OCI-LY3 (cell line): ENCODE measurements around the gene PSMC5.
"Not testable (repeated sequence)": the region's sequence is repeated elsewhere in the genome, so short reads cannot be mapped to it uniquely, and the experiment has no call there.

Source experiments
- H2AFZ ChIP-seq: fragments of 200-600, 300-600 bp; shearing (Covaris generic); 2 replicates; pipeline ENCODE4 v1.6.0; 2014; ENCODE audit warnings: antibody characterized with exemption, low read depth, low read length
- H3K27ac ChIP-seq: fragments of 200-600, 300-600 bp; sonication (generic); 2 replicates; pipeline ENCODE4 v1.5.1; 2014; ENCODE audit warnings: mild to moderate bottlenecking, low read length, moderate library complexity, mixed read lengths
- H3K27me3 ChIP-seq: fragments of 200-600, 300-600 bp; sonication (generic); 2 replicates; pipeline ENCODE4 v1.6.1; 2014; ENCODE audit warnings: low read depth, low read length, mixed read lengths
- H3K36me3 ChIP-seq: fragments of 200-600, 300-600 bp; sonication (generic); replicated peaks from 2 replicates; pipeline ENCODE3; 2014; ENCODE audit warnings: low read depth, low read length, mixed read lengths
- H3K4me1 ChIP-seq: fragments of 300-600, 200-600 bp; sonication (generic); 2 replicates; pipeline ENCODE4 v1.6.1; 2014; ENCODE audit warnings: low read length, mixed read lengths
- H3K4me2 ChIP-seq: fragments of 200-600, 300-600 bp; sonication (generic); 2 replicates; pipeline ENCODE4 v1.6.1; 2014; ENCODE audit warnings: low read length, mixed read lengths
- H3K4me3 ChIP-seq: fragments of 300-600, 200-600 bp; sonication (generic); 2 replicates; pipeline ENCODE4 v1.5.1; 2014; ENCODE audit warnings: antibody characterized with exemption, mild to moderate bottlenecking, low read length, moderate library complexity
- H3K79me2 ChIP-seq: fragments of 300-600, 200-600 bp; shearing (Covaris generic); 2 replicates; pipeline ENCODE4 v1.6.1; 2014; ENCODE audit warnings: mild to moderate bottlenecking, low read length, mixed read lengths
- H3K9ac ChIP-seq: fragments of 300-600, 200-600 bp; shearing (Covaris generic); 2 replicates; pipeline ENCODE4 v1.6.0; 2014; ENCODE audit warnings: mild to moderate bottlenecking, low read length, moderate library complexity
- H3K9me3 ChIP-seq: fragments of 200-600, 300-600 bp; shearing (Covaris generic); 2 replicates; pipeline ENCODE4 v1.6.1; 2014; ENCODE audit warnings: low read length, mixed read lengths; ENCODE audit not compliant: insufficient read depth
- H4K20me1 ChIP-seq: fragments of 200-600, 300-600 bp; sonication (generic); 2 replicates; pipeline ENCODE4 v1.6.1; 2016; ENCODE audit warnings: low read length, mixed read lengths; ENCODE audit not compliant: insufficient read depth
- CTCF ChIP-seq: fragments of 200-600, 300-600 bp; sonication (generic); IDR thresholded peaks from 2 replicates; pipeline ENCODE4 v1.5.1; 2014; ENCODE audit warnings: antibody characterized with exemption, low read length, low read depth
- EZH2phosphoT487 ChIP-seq: fragments of 200-600 bp; shearing (Covaris generic); IDR thresholded peaks from 2 replicates; pipeline ENCODE4 v1.6.1; 2018; ENCODE audit warnings: antibody characterized with exemption, mixed run types, low read depth

PSMC5 gene

GRCh38 chr17:63841350-63842172, 14.3 kb downstream of the PSMC5 start:
- Histone ChIP-seq H3K79me2 (peaks cover 59% of the 10 kb centered on the region), H3K4me1 (peaks cover 23% of the 10 kb centered on the region), H3K9me3 (no peaks in the 10 kb centered on the region), H3K27ac (peak overlapping the region; percentile 67), H4K20me1 (peaks cover 35% of the 10 kb centered on the region), H2AFZ (no peak overlapping the region), H3K4me3 (peak overlapping the region; percentile 87), H3K27me3 (no peaks in the 10 kb centered on the region), H3K4me2 (peak overlapping the region; percentile 94), H3K36me3 (peaks cover 3% of the 10 kb centered on the region), H3K9ac (peak overlapping the region; percentile 95)
- no peak for TF ChIP-seq EZH2phosphoT487
- no peak for TF ChIP-seq CTCF

- peaks cover 35% of the 10 kb centered on the region for H4K20me1 ChIP-seq
- peak overlapping the region; percentile 95 for H3K9ac ChIP-seq
- H2AFZ ChIP-seq = no peak overlapping the region
- peaks cover 55% of the 10 kb centered on the region for H3K79me2 ChIP-seq
- H3K36me3 ChIP-seq = no peaks in the 10 kb centered on the region
- H3K4me3 ChIP-seq = peak overlapping the region; percentile 87
- TF ChIP-seq CTCF (no peak), EZH2phosphoT487 (no peak)
- no peaks in the 10 kb centered on the region for H3K9me3 ChIP-seq
- peak overlapping the region; percentile 94 for H3K4me2 ChIP-seq
- no peaks in the 10 kb centered on the region for H3K27me3 ChIP-seq
- peaks cover 23% of the 10 kb centered on the region for H3K4me1 ChIP-seq
- peak overlapping the region; percentile 67 for H3K27ac ChIP-seq
These were observed 14.9 kb downstream of the PSMC5 start for GRCh38 chr17:63842173-63842539.

- Histone ChIP-seq H3K4me3 (peak within 1 kb of the TSS; percentile 87), H4K20me1 (peaks cover 32% of the 10 kb centered on the region), H3K9ac (peak within 1 kb of the TSS; percentile 95), H3K4me1 (peaks cover 23% of the 10 kb centered on the region), H3K79me2 (peaks cover 49% of the 10 kb centered on the region), H3K27me3 (no peaks in the 10 kb centered on the region), H3K4me2 (peak within 1 kb of the TSS; percentile 94), H3K36me3 (no peaks in the 10 kb centered on the region), H3K27ac (peak within 1 kb of the TSS; percentile 67), H3K9me3 (no peaks in the 10 kb centered on the region), H2AFZ (peak within 1 kb of the TSS; percentile 66; the same call in 1 of the 2 replicates)
- TF ChIP-seq EZH2phosphoT487 = no peak
- TF ChIP-seq CTCF = no peak
These were observed 15.5 kb downstream of the PSMC5 start, which contains the start of gene SMARCD2 for GRCh38 chr17:63842540-63843386. Gene SMARCD2 (minus strand): TSS chr17:63842685. CDS start chr17:63842674, 11 bp downstream.

GRCh38 chr17:63843387-63843888, 16.2 kb downstream of the PSMC5 start:
- Histone ChIP-seq H4K20me1 (peaks cover 26% of the 10 kb centered on the region), H3K4me2 (peak overlapping the region; percentile 56), H3K27ac (peak overlapping the region; percentile 16; the same call in 1 of the 2 replicates), H3K79me2 (peaks cover 43% of the 10 kb centered on the region), H3K4me1 (peaks cover 23% of the 10 kb centered on the region), H3K4me3 (peak overlapping the region; percentile 84), H2AFZ (0 out of 2 replicates have a peak overlapping the region, but pooled peaks have one; percentile 66), H3K9ac (peak overlapping the region; percentile 61; the same call in 1 of the 2 replicates)
- not testable (repeated sequence) for H3K9me3 ChIP-seq, H3K27me3 ChIP-seq, H3K36me3 ChIP-seq
